Muscle of leg (tissue), 11 donors: ENCODE results near the gene EVI5. TPM values are rescaled to one million over a fixed set of nuclear protein-coding genes. Genes with fewer than 3 reads are reported as not detected.

Source experiments
- DNase-seq: peaks from one replicate; pipeline ENCODE4 v3.0.0; 2013
- H3K27ac ChIP-seq: one replicate; pipeline ENCODE4 v1.5.1; 2013; ENCODE audit warnings: mild to moderate bottlenecking, low read length, control low read depth
- H3K27me3 ChIP-seq: one replicate; pipeline ENCODE4 v1.6.1; 2013; ENCODE audit warnings: low read length; ENCODE audit not compliant: control insufficient read depth, insufficient read depth
- H3K36me3 ChIP-seq: one replicate; pipeline ENCODE4 v1.6.1; 2013; ENCODE audit warnings: low read length; ENCODE audit not compliant: control insufficient read depth, insufficient read depth
- H3K4me1 ChIP-seq: one replicate; pipeline ENCODE4 v1.6.1; 2013; ENCODE audit warnings: low read length; ENCODE audit not compliant: control insufficient read depth, insufficient read depth
- H3K4me3 ChIP-seq: one replicate; pipeline ENCODE4 v1.5.1; 2013; ENCODE audit warnings: low read length, control low read depth
- H3K9me3 ChIP-seq: replicated peaks from 2 replicates; pipeline ENCODE4 v1.6.1; 2013; ENCODE audit warnings: low read depth, low read length; ENCODE audit not compliant: control insufficient read depth
- WGBS: methylation state at CpG from one replicate; pipeline ENCODE4 v1.1.5; 2013; ENCODE audit warnings: missing lambda C conversion rate; ENCODE audit not compliant: insufficient coverage; 5-methylcytosine and 5-hydroxymethylcytosine counted together
- polyA plus RNA-seq, 8 donors: library from polyadenylated mRNA; unstranded; fragments of 120-200 nt; gene quantifications; one replicate each; pipeline versions ENCODE4 v1.2.1 to v1.2.3, GENCODE V29; 2013; ENCODE audit warnings: inconsistent platforms in 1 of 8, low replicate concordance in 1 of 8; ENCODE audit not compliant: insufficient read length in 8 of 8, insufficient read depth in 1 of 8
- total RNA-seq: library from RNA; stranded (reverse); fragments of 120-200 nt; gene quantifications from one replicate; pipeline ENCODE4 v1.2.4, GENCODE V29; 2013

Gene EVI5
- total and polyA plus RNA-seq, 9 donors, result 9.3 to 31.7 (median 13.6) TPM

DNA sequence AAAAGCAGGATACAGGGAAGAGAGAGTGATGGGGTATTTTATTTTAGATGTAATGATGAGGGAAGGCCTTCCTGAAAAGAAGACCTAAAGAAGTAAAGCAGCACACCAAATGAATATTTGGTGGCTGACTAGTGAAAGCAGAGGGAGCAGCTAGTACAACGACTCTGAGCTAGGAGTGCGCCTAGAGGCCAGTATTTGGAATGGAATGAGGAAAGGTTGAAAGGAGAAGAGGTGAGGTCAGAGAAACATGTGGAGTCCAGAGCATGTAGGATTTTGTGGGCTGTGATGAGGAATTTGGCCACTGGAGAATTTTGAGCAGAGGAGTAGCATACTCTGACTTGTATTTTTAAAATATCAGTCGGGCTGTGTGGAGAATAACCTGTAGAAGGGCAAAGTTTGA lies 35.1 kb upstream of the EVI5 start:
- WGBS, result 40% methylated on average over 3 of the region's 3 CpGs
- no peak overlapping the region for H3K4me3 ChIP-seq
- H3K4me1 ChIP-seq, result no peaks in the 10 kb centered on the region
- H3K27ac ChIP-seq, result no peak overlapping the region
- DNase-seq, result no peak
- no peaks in the 10 kb centered on the region for H3K9me3 ChIP-seq
- H3K36me3 ChIP-seq, result no peaks in the 10 kb centered on the region
- H3K27me3 ChIP-seq, result no peaks in the 10 kb centered on the region

DNA sequence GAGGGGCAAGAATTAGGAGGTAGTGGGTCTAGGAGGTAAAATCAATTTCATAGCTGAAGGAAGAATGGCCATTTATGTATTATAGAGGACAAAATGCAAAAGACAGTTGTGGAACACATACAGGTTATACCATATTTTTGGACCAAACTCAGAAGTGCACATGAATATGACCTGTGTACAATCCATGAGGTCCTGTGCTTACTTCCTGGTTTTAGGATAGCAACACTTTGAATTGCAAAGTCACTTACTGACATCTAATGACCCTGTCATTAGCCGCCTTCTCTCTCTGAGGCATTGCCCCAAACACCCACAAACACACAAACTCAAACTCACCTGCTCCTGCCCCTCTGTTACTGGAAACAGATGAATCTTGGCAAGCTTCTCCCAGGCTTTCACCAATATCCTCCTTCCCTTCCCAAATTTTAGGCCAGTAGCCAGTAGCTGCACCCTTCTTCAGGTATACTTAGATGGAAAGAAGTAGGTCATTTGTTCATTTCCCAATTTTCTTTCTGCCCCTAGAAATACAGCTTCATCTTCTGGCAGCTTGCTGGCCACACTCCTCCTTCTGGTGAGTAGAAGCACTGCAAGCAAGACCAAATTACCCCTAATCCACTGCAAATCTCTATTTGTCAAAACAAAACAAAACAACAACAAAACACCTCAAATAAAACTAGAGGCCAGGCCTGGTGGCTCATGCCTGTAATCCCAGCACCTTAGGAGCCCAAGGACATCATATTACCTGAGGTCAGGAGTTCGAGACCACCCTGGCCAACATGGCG lies 33.3 kb upstream of the EVI5 start:
- Histone ChIP-seq H3K4me3 (no peak overlapping the region), H3K27me3 (no peaks in the 10 kb centered on the region), H3K36me3 (no peaks in the 10 kb centered on the region), H3K4me1 (no peaks in the 10 kb centered on the region), H3K9me3 (no peaks in the 10 kb centered on the region), H3K27ac (no peak overlapping the region)
- DNase-seq, result peak; percentile 23
- WGBS, result 86% methylated on average over 3 of the region's 3 CpGs

DNA sequence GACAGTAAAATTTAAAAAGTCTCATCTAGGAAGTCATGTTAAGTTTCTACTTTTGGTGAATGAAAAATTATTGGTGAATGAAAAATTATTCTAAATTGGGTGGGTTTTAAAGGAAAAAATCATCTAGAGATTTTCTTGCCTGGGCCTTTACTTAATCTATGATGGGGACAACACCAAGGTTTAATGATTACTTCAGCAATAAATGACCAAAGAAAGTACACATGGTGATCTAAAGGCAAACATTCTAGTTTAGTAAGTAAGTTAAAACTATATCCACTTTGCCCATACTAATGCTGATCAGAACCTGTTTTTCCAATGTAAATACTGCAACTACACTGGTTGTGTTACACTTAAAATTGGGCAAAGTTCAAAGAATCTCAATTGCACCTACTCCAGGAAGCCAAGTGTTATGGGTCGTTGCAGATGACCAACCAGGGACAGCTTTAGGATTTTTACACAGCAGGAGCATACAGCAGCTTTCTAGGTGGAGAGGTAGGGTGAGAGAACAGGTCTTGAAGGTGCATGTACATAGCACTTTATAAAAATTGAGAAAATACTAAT lies 32.3 kb upstream of the EVI5 start:
- Histone ChIP-seq H3K36me3 (no peaks in the 10 kb centered on the region), H3K4me3 (no peak overlapping the region), H3K9me3 (no peaks in the 10 kb centered on the region), H3K4me1 (no peaks in the 10 kb centered on the region), H3K27ac (no peak overlapping the region), H3K27me3 (no peaks in the 10 kb centered on the region)
- 17% methylated on average over 1 of the region's 1 CpG for WGBS
- DNase-seq, result no peak

DNA sequence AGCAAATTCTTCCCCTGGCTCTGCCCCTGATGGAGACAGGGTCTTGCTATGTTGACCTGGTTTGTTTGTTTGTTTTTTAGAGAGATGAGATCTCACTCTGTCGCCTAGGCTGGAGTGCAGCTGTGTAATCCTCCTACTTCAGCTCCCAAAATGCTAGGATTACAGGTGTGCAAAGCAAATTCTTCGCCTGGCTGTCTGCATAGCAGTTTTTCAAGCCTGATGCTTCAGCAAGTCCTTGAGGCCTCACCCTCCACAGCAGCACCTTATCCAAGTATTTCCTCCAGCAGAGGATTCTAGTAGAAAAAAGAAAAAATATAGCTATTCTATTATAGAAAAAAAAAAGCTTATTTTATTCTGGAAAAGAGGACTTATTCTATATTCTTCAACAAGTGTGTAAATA lies 31.8 kb upstream of the EVI5 start:
- no peaks in the 10 kb centered on the region for H3K36me3 ChIP-seq
- H3K9me3 ChIP-seq, result no peaks in the 10 kb centered on the region
- WGBS, result 40% methylated on average over 1 of the region's 2 CpGs
- no peak overlapping the region for H3K4me3 ChIP-seq
- DNase-seq, result no peak
- H3K4me1 ChIP-seq, result no peaks in the 10 kb centered on the region
- H3K27me3 ChIP-seq, result no peaks in the 10 kb centered on the region
- no peak overlapping the region for H3K27ac ChIP-seq

DNA sequence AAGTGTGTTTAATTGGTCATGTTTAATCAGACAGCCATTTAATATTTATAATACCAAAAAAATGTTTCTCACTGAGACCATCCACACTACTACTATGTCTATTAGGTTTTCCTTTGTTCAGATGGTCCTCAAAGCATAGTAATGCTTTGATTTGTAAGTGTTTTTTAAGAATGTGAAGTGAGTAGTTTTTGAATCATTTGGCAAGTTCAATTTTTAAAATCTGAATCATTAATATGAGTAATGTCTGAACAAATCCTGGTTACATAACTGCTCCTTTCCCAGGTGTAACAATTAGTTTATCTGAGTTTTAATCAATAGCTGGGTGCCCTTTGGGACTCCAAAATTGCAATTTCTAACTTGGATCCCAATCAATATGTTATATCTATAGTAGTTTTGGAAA lies 23.5 kb upstream of the EVI5 start:
- Histone ChIP-seq H3K4me1 (no peaks in the 10 kb centered on the region), H3K4me3 (no peak overlapping the region), H3K36me3 (no peaks in the 10 kb centered on the region), H3K27me3 (no peaks in the 10 kb centered on the region), H3K9me3 (no peaks in the 10 kb centered on the region), H3K27ac (no peak overlapping the region)
- DNase-seq, result no peak

DNA sequence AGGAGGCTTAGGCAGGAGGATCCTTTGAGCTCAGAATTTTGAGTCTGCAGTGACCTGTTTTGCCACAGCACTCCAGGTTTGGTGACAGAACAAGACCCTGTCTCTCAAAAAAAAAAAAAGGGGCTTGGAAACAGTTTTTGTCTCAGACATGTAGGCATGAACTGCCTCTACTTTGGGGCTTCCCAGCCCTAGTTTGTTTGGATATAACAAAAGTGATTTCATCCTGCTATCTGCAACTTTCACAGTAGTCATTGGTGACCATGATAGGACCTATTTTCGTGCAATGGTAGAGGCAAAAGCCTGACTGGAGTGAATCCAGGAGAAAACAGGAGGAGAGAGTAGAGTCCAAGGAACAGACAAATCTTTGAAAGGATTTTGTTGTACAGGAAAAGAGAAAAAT lies 20.3 kb upstream of the EVI5 start:
- Histone ChIP-seq H3K9me3 (no peaks in the 10 kb centered on the region), H3K27me3 (no peaks in the 10 kb centered on the region), H3K4me1 (no peaks in the 10 kb centered on the region), H3K27ac (peak overlapping the region; percentile 1), H3K36me3 (no peaks in the 10 kb centered on the region), H3K4me3 (no peak overlapping the region)
- no peak for DNase-seq
- 75% methylated on average over 1 of the region's 1 CpG for WGBS

DNA sequence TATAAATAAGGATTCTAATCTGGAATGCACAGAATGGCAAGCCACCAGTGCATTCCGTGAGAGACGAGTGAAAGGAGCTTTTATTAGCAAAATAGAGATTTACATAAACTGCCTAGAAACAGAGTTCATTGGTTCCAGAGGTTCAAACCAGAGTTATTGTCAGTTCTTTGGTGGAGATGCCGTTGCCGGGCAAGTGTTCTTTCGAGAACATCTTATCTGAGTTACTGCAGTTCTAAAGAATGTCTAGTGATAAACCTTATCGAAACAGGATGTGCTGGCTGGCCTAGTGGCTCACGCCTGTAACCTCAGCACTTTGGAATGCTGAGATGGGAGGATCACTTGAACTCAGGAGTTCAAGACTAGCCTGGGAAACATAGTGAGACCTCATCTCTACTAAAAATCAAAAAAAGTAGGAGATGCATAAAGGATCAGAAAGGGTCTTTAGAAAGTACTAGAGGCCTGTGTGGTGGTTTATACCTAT lies 19.9 kb upstream of the EVI5 start:
- Histone ChIP-seq H3K4me1 (no peaks in the 10 kb centered on the region), H3K36me3 (no peaks in the 10 kb centered on the region), H3K9me3 (no peaks in the 10 kb centered on the region), H3K27ac (peak overlapping the region; percentile 1), H3K4me3 (no peak overlapping the region), H3K27me3 (no peaks in the 10 kb centered on the region)
- peak; percentile 69 for DNase-seq
- 38% methylated on average over 4 of the region's 7 CpGs for WGBS

DNA sequence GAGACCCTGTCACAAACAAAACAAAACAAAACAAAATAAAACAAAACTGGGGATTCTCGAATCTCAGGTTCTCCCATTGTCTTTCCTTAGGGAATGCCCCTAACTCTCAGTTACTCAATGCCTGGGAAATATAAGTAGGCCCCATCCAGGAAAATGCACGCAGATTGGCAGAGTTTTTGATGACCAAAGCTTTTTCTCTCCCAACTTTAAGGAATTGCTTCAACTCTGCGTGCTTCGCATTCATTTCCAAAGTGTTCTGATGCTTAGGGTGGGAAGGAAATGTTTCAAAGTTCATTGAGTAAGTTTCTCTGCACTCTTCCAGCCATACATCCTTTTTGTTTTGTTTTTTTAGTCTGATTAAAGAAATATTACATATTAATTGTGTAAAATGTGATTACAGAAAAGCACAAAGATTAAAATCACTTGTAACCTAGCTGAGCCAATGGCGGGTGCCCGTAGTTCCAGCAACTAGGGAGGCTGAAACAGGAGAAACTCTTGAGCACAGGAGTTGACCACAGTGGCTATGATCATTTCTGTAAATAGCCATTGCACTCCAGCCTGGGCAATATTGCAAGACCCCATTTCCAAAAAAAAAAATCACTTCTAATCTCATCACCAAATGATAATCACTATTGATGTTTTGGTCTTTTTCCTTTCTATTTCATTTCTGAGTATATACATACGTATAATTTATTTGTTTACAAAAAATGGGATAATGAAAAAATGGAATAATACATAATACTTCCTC lies 18.4 kb upstream of the EVI5 start:
- no peak overlapping the region for H3K4me3 ChIP-seq
- no peaks in the 10 kb centered on the region for H3K36me3 ChIP-seq
- DNase-seq, result no peak
- WGBS, result 83% methylated on average over 2 of the region's 7 CpGs
- H3K9me3 ChIP-seq, result no peaks in the 10 kb centered on the region
- no peak overlapping the region for H3K27ac ChIP-seq
- H3K27me3 ChIP-seq, result no peaks in the 10 kb centered on the region
- H3K4me1 ChIP-seq, result no peaks in the 10 kb centered on the region

DNA sequence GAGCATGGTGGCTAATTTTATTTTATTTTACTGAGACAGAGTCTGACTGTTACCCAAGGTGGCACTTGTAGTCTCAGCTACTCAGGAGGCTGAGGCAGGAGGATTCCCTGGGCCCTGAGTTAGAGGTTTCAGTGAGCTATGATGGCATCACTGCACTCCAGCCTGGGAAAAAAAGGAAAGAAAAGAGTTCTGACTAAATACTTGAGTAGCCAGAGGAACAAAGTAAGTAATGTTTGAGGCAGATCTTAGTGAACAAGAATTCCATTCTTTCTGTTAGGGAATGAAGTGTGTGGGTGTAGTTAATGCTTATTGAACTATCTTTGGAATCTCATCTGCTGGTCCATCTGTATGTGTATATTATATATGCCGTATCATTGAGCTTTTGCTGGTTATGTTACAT lies 13.1 kb upstream of the EVI5 start:
- Histone ChIP-seq H3K36me3 (no peaks in the 10 kb centered on the region), H3K9me3 (no peaks in the 10 kb centered on the region), H3K27me3 (no peaks in the 10 kb centered on the region), H3K4me3 (no peak overlapping the region), H3K4me1 (peaks cover 2% of the 10 kb centered on the region), H3K27ac (no peak overlapping the region)
- WGBS, result no CpG with 5 or more reads among the region's 1 CpG
- no peak for DNase-seq

DNA sequence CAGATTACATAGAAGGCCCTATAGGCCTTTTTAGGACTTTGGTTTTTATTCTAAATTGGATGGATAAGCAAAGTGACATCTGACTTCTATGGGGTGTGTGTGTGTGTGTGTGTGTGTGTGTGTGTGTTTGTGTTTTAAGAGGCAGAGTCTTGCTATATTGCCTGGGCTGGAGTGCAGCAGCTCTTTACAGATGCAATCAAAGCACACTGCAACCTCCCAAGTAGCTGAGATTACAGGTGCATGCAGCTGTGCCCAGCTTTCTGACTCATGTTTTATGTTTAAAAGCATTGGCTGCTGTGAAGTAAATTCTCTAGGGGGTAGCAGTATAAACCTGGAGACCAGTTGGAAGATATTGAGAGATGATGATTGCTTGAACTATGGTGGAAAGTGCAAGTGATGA lies 12.4 kb upstream of the EVI5 start:
- H3K36me3 ChIP-seq, result no peaks in the 10 kb centered on the region
- no peaks in the 10 kb centered on the region for H3K27me3 ChIP-seq
- no peak overlapping the region for H3K4me3 ChIP-seq
- H3K9me3 ChIP-seq, result no peaks in the 10 kb centered on the region
- no peak for DNase-seq
- no peak overlapping the region for H3K27ac ChIP-seq
- peaks cover 2% of the 10 kb centered on the region for H3K4me1 ChIP-seq
